Liver (tissue), 2 donors: Measurements from ENCODE around the gene OR4M1.

Source experiments
- CTCF ChIP-seq: fragments of 150-350 bp; IDR thresholded peaks from 2 replicates; pipeline ENCODE4 v1.5.1; 2017; ENCODE audit warnings: improper control_type of control experiment, low read depth, low read length; ENCODE audit not compliant: missing input control
- MAX ChIP-seq: IDR thresholded peaks from 2 replicates; pipeline ENCODE4 v1.6.1; 2016; ENCODE audit warnings: antibody characterized with exemption
- donor health status: healthy.

GRCh38 chr14:19801118-19801464 is 27.8 kb downstream of the OR4M1 start:
- TF ChIP-seq CTCF (no peak), MAX (no peak)
